Smooth muscle cell (in vitro differentiated cells): ENCODE data around the gene TMPRSS13. TPM values are rescaled to one million over a fixed set of nuclear protein-coding genes. Genes with fewer than 3 reads are reported as not detected.

Source experiments
- DNase-seq: peaks from one replicate; lab custom pipeline; 2025; ENCODE audit not compliant: unreplicated experiment; lab: John Stamatoyannopoulos, UW
- H2AFZ ChIP-seq: fragments of 200-600 bp; sonication (generic); 2 replicates; pipeline ENCODE4 v1.6.0; 2016; ENCODE audit warnings: antibody characterized with exemption, low read depth, mild to moderate bottlenecking
- H3F3A ChIP-seq: fragments of 200-600 bp; sonication (generic); 2 replicates; pipeline ENCODE4 v1.6.0; 2017; ENCODE audit warnings: antibody characterized with exemption, low read depth
- H3K27ac ChIP-seq: fragments of 200-600 bp; sonication (generic); 2 replicates; pipeline ENCODE4 v1.5.1; 2016; ENCODE audit warnings: low read depth, mild to moderate bottlenecking
- H3K27me3 ChIP-seq: fragments of 200-600 bp; sonication (generic); 2 replicates; pipeline ENCODE4 v1.6.1; 2016; ENCODE audit warnings: low read depth, mild to moderate bottlenecking
- H3K36me3 ChIP-seq: fragments of 200-600 bp; sonication (generic); 2 replicates; pipeline ENCODE4 v1.5.1; 2016; ENCODE audit warnings: low read depth
- H3K4me1 ChIP-seq: fragments of 200-600 bp; sonication (generic); 2 replicates; pipeline ENCODE4 v1.5.1; 2016; ENCODE audit warnings: low read depth
- H3K4me2 ChIP-seq: fragments of 200-600 bp; sonication (generic); 2 replicates; pipeline ENCODE4 v1.6.0; 2016; ENCODE audit warnings: mild to moderate bottlenecking
- H3K4me3 ChIP-seq: fragments of 200-600 bp; sonication (generic); 2 replicates; pipeline ENCODE4 v1.5.1; 2016; ENCODE audit warnings: mild to moderate bottlenecking
- H3K79me2 ChIP-seq: fragments of 200-600 bp; sonication (generic); 2 replicates; pipeline ENCODE4 v1.6.0; 2016; ENCODE audit warnings: low read depth, mild to moderate bottlenecking
- H3K9ac ChIP-seq: fragments of 200-600 bp; sonication (generic); 2 replicates; pipeline ENCODE4 v1.6.0; 2016; ENCODE audit warnings: low read depth
- H3K9me3 ChIP-seq: fragments of 200-600 bp; sonication (generic); replicated peaks from 2 replicates; pipeline ENCODE4 v1.5.1; 2016; ENCODE audit warnings: low read depth
- H4K20me1 ChIP-seq: fragments of 200-600 bp; sonication (generic); 2 replicates; pipeline ENCODE4 v1.6.0; 2016; ENCODE audit warnings: low read depth
- WGBS: methylation state at CpG from one replicate; pipeline ENCODE4 v1.1.7; 2016; ENCODE audit warnings: low lambda C conversion rate; 5-methylcytosine and 5-hydroxymethylcytosine counted together
- polyA plus RNA-seq: library from polyadenylated mRNA; unstranded; fragments of >200 nt; fragmentation: Nextera tagmentation; extraction: Ambion mirVana; gene quantifications from 2 replicates; pipeline ENCODE4 v1.2.1, GENCODE V29; 2016
- total RNA-seq: library from RNA; depleted of rRNA; stranded (reverse); fragments of >200 nt; gene quantifications from 2 replicates; pipeline ENCODE4 v1.2.3, GENCODE V29; 2014
- TF ChIP-seq, protein P1 (sequence below): fragments of 200-600 bp; sonication (generic); IDR thresholded peaks from 2 replicates; pipeline ENCODE4 v1.5.1; 2017; ENCODE audit warnings: borderline replicate concordance, mild to moderate bottlenecking, antibody characterized with exemption; ENCODE audit not compliant: insufficient read depth, poor library complexity, severe bottlenecking

TMPRSS13 gene
- total and polyA plus RNA-seq, 2 experiments from 2014 or later: 0.73 to 1.3 TPM

DNA sequence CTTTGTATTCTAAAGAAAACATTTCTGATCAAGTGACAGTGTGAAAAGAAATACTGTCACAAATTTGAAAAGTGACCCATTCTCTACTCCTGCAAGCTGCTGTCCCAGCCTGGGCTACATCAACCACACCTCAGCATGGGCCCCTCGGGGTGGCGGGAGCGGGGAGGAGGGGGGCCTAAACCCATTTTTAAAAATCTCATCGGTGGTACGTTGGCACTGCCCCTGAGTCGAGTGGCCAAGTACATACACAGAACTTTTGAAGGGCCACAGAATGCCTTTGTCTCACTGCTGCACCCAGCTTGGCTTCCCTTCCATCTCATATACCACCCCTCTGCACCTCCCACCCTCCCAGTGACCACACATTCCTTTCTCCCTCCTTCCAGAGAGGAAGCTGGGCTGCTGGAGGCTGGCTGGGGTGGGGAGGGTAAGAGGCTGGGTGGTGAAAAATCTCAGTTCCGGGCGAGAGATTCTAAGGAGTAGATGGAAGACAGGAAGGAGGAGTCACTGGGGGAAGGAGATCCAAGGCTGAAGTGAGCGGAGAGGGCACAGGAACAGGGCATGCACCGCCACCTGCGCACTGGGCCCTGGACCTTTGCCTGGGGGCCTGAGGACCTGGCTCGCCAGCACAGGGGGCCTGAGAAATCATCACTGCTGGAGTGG, 73.9 kb downstream of the TMPRSS13 start:
- 75% methylated on average over 12 of the region's 12 CpGs for WGBS
- peaks cover 13% of the 10 kb centered on the region for H3K4me1 ChIP-seq
- TF ChIP-seq, protein P1, sequence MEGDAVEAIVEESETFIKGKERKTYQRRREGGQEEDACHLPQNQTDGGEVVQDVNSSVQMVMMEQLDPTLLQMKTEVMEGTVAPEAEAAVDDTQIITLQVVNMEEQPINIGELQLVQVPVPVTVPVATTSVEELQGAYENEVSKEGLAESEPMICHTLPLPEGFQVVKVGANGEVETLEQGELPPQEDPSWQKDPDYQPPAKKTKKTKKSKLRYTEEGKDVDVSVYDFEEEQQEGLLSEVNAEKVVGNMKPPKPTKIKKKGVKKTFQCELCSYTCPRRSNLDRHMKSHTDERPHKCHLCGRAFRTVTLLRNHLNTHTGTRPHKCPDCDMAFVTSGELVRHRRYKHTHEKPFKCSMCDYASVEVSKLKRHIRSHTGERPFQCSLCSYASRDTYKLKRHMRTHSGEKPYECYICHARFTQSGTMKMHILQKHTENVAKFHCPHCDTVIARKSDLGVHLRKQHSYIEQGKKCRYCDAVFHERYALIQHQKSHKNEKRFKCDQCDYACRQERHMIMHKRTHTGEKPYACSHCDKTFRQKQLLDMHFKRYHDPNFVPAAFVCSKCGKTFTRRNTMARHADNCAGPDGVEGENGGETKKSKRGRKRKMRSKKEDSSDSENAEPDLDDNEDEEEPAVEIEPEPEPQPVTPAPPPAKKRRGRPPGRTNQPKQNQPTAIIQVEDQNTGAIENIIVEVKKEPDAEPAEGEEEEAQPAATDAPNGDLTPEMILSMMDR: no peak

DNA sequence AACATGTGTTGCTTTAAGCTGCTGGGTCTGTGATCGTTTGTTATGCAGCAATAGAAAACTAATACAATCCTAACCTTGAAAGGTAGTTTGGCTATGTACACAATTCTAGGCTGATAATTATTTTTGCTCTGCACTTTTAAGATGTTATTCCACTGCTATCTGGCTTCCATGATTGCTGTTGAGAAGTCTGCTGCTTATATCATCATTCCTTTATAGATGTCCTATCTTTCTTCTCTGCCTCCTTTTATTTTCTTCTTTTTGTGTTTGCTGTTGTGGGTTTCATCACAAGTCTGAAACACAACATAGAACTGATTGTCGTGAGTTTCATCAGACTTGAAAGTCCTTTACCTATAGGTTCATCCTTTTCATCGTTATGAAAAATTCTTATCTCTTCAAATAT, 76.9 kb downstream of the TMPRSS13 start:
- no peaks in the 10 kb centered on the region for H3K27me3 ChIP-seq
- WGBS: 65% methylated on average over 3 of the region's 3 CpGs
- H3K4me1 ChIP-seq: peaks cover 13% of the 10 kb centered on the region
- no peaks in the 10 kb centered on the region for H4K20me1 ChIP-seq
- TF ChIP-seq, protein P1: no peak
- no peak overlapping the region for H3K27ac ChIP-seq
- no peak overlapping the region for H3K4me3 ChIP-seq
- H3F3A ChIP-seq: no peaks in the 10 kb centered on the region
- H3K79me2 ChIP-seq: no peaks in the 10 kb centered on the region
- no peak overlapping the region for H2AFZ ChIP-seq
- no peaks in the 10 kb centered on the region for H3K9me3 ChIP-seq
- no peak for DNase-seq
- H3K4me2 ChIP-seq: no peak overlapping the region
- no peak overlapping the region for H3K9ac ChIP-seq
- H3K36me3 ChIP-seq: peaks cover 5% of the 10 kb centered on the region

More for the DNA sequence above, 73.9 kb downstream of the TMPRSS13 start:
- no peak for DNase-seq
- H3K79me2 ChIP-seq: no peaks in the 10 kb centered on the region
- no peaks in the 10 kb centered on the region for H3F3A ChIP-seq
- H3K27me3 ChIP-seq: no peaks in the 10 kb centered on the region
- no peak overlapping the region for H3K4me2 ChIP-seq
- no peak overlapping the region for H3K27ac ChIP-seq
- H4K20me1 ChIP-seq: peaks cover 7% of the 10 kb centered on the region
- H3K9ac ChIP-seq: no peak overlapping the region
- H3K4me3 ChIP-seq: no peak overlapping the region
- no peaks in the 10 kb centered on the region for H3K9me3 ChIP-seq
- H3K36me3 ChIP-seq: peaks cover 5% of the 10 kb centered on the region
- no peak overlapping the region for H2AFZ ChIP-seq

DNA sequence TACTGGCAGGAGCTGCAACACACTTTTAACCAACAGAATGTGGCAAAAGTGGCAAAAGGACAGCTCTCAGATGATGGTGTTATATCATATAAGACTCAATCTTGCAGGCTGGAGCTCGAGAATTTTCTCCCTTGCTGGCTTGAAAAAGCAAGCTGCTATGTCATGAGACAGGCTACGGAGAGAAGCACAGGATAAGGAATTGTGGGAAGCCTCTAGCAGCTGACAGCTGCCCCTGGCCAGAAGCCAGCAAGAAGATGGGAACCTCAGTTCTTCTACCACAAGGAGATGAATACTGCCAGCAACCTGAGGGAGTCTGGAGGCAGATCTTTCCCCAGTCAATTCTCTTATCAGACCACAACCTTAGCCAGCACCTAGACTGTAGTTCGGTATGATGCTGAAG, 77.3 kb downstream of the TMPRSS13 start:
- Histone ChIP-seq H3K4me2 (peak overlapping the region; percentile 26), H2AFZ (no peak overlapping the region), H3K9me3 (no peaks in the 10 kb centered on the region), H3K36me3 (peaks cover 5% of the 10 kb centered on the region), H3K4me3 (no peak overlapping the region), H3K9ac (no peak overlapping the region), H4K20me1 (no peaks in the 10 kb centered on the region), H3F3A (no peaks in the 10 kb centered on the region), H3K27ac (peak overlapping the region; percentile 44), H3K27me3 (no peaks in the 10 kb centered on the region), H3K79me2 (no peaks in the 10 kb centered on the region), H3K4me1 (peaks cover 13% of the 10 kb centered on the region)
- TF ChIP-seq, protein P1: no peak
- WGBS: 44% methylated on average over 3 of the region's 3 CpGs
- DNase-seq: no peak

DNA sequence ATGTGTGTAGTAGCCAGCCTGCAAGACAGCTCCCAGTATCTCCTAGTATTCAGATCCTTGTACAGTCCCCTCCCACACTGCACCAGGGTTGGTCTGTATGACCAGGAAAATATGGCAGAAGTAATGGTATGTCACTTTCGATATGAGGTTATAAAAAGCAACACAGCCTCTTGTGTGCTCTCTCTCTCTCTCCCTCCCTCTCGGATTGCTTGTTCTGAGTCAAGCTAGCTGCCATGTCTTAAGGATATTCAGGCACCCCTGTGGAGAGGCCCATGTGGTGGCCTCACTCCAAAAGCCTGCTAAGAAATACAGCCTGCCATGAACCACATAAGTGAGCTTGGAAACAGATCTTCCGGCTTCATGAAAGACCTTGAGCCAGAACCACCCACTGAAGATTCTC, 78.1 kb downstream of the TMPRSS13 start:
- peak overlapping the region; percentile 26 for H3K4me2 ChIP-seq
- peaks cover 5% of the 10 kb centered on the region for H3K36me3 ChIP-seq
- WGBS: 28% methylated on average over 3 of the region's 3 CpGs
- H3F3A ChIP-seq: no peaks in the 10 kb centered on the region
- peak overlapping the region; percentile 1 for H3K4me3 ChIP-seq
- TF ChIP-seq, protein P1: no peak
- H3K4me1 ChIP-seq: peaks cover 13% of the 10 kb centered on the region
- H3K79me2 ChIP-seq: no peaks in the 10 kb centered on the region
- H2AFZ ChIP-seq: no peak overlapping the region
- no peaks in the 10 kb centered on the region for H4K20me1 ChIP-seq
- peak overlapping the region; percentile 44 for H3K27ac ChIP-seq
- H3K9me3 ChIP-seq: no peaks in the 10 kb centered on the region
- H3K27me3 ChIP-seq: no peaks in the 10 kb centered on the region
- H3K9ac ChIP-seq: no peak overlapping the region
- DNase-seq: no peak
